Duodenal mucosa (tissue), 2 donors: ENCODE measurements around the gene HLTF.

ENCODE experiments used
- H3K27ac ChIP-seq: one replicate; pipeline ENCODE4 v1.7.0; 2013; ENCODE audit warnings: low read depth, low read length
- H3K27me3 ChIP-seq, 2 donors: one replicate each; pipeline ENCODE4 v1.7.0; 2013; ENCODE audit warnings: low read length in 2 of 2, control low read depth in 1 of 2; ENCODE audit not compliant: insufficient read depth in 2 of 2, control insufficient read depth in 1 of 2
- H3K36me3 ChIP-seq, 2 donors: one replicate each; pipeline ENCODE4 v1.7.0; 2013; ENCODE audit warnings: low read length in 2 of 2, control low read depth in 1 of 2; ENCODE audit not compliant: insufficient read depth in 2 of 2, control insufficient read depth in 1 of 2
- H3K4me1 ChIP-seq, 2 donors: one replicate each; pipeline ENCODE4 v1.7.0; 2013; ENCODE audit warnings: low read length in 2 of 2, control low read depth in 1 of 2; ENCODE audit not compliant: insufficient read depth in 2 of 2, control insufficient read depth in 1 of 2
- H3K4me3 ChIP-seq, 2 donors: one replicate each; pipeline ENCODE4 v1.7.0; 2013; ENCODE audit warnings: low read length in 2 of 2, low read depth in 1 of 2
- H3K9ac ChIP-seq, 2 donors: one replicate each; pipeline ENCODE4 v1.7.0; 2013; ENCODE audit warnings: low read length in 2 of 2, low read depth in 1 of 2
- H3K9me3 ChIP-seq, 2 donors: one replicate each; pipeline ENCODE4 v1.7.0; 2013; ENCODE audit warnings: low read length in 2 of 2, control low read depth in 1 of 2; ENCODE audit not compliant: control insufficient read depth in 1 of 2

HLTF gene

GRCh38 chr3:149058198-149058597 lies 28.1 kb downstream of the HLTF start:
- Histone ChIP-seq H3K4me1 (no peaks in the 10 kb centered on the region), H3K36me3 (peaks cover 0 to 11% of the 10 kb centered on the region in 2 donors)

GRCh38 chr3:149055575-149055974 lies 30.8 kb downstream of the HLTF start:
- no peak overlapping the region for H3K9ac ChIP-seq
- no peaks in the 10 kb centered on the region for H3K9me3 ChIP-seq
- no peak overlapping the region for H3K4me3 ChIP-seq
- no peaks in the 10 kb centered on the region for H3K27me3 ChIP-seq
- H3K4me1 ChIP-seq: no peaks in the 10 kb centered on the region
- peaks cover 0 to 15% of the 10 kb centered on the region in 2 donors for H3K36me3 ChIP-seq
- no peak overlapping the region for H3K27ac ChIP-seq

More at GRCh38 chr3:149058198-149058597, 28.1 kb downstream of the HLTF start:
- Histone ChIP-seq H3K9ac (no peak overlapping the region), H3K27ac (no peak overlapping the region), H3K27me3 (no peaks in the 10 kb centered on the region), H3K4me3 (no peak overlapping the region), H3K9me3 (no peaks in the 10 kb centered on the region)

- Histone ChIP-seq H3K9ac (no peak overlapping the region), H3K36me3 (no peaks in the 10 kb centered on the region), H3K27ac (no peak overlapping the region)
Measured at GRCh38 chr3:149044339-149045083, 41.8 kb downstream of the HLTF start.

GRCh38 chr3:149042789-149043386 lies 43.4 kb downstream of the HLTF start:
- Histone ChIP-seq H3K4me3 (no peak overlapping the region), H3K27me3 (no peaks in the 10 kb centered on the region), H3K9me3 (no peaks in the 10 kb centered on the region), H3K9ac (no peak overlapping the region), H3K36me3 (peaks cover 3 to 5% of the 10 kb centered on the region in 2 donors), H3K4me1 (peaks cover 0 to 11% of the 10 kb centered on the region in 2 donors), H3K27ac (no peak overlapping the region)

More at GRCh38 chr3:149044339-149045083, 41.8 kb downstream of the HLTF start:
- Histone ChIP-seq H3K27me3 (no peaks in the 10 kb centered on the region), H3K4me3 (no peak overlapping the region), H3K9me3 (no peaks in the 10 kb centered on the region), H3K4me1 (peaks cover 0 to 11% of the 10 kb centered on the region in 2 donors)

GRCh38 chr3:149038322-149038721 lies 48.0 kb downstream of the HLTF start:
- peaks cover 0 to 6% of the 10 kb centered on the region in 2 donors for H3K4me1 ChIP-seq
- no peak overlapping the region for H3K9ac ChIP-seq
- H3K27ac ChIP-seq: no peak overlapping the region
- H3K36me3 ChIP-seq: peaks cover 3 to 11% of the 10 kb centered on the region in 2 donors
- H3K4me3 ChIP-seq: no peak overlapping the region
- H3K9me3 ChIP-seq: no peaks in the 10 kb centered on the region
- H3K27me3 ChIP-seq: no peaks in the 10 kb centered on the region

GRCh38 chr3:149037684-149038083 lies 48.6 kb downstream of the HLTF start:
- H3K36me3 ChIP-seq: peaks cover 3 to 11% of the 10 kb centered on the region in 2 donors
- H3K9ac ChIP-seq: no peak overlapping the region
- peaks cover 0 to 4% of the 10 kb centered on the region in 2 donors for H3K4me1 ChIP-seq
- H3K9me3 ChIP-seq: no peaks in the 10 kb centered on the region
- H3K27ac ChIP-seq: no peak overlapping the region
- no peaks in the 10 kb centered on the region for H3K27me3 ChIP-seq
- no peak overlapping the region for H3K4me3 ChIP-seq

GRCh38 chr3:149031096-149031495 lies 55.2 kb downstream of the HLTF start:
- H3K4me1 ChIP-seq: no peaks in the 10 kb centered on the region
- no peak overlapping the region for H3K27ac ChIP-seq
- peaks cover 6 to 22% of the 10 kb centered on the region in 2 donors for H3K36me3 ChIP-seq
- H3K9ac ChIP-seq: no peak overlapping the region
- no peaks in the 10 kb centered on the region for H3K9me3 ChIP-seq
- H3K27me3 ChIP-seq: no peaks in the 10 kb centered on the region
- no peak overlapping the region for H3K4me3 ChIP-seq

GRCh38 chr3:149026718-149027117 lies 59.6 kb downstream of the HLTF start:
- no peaks in the 10 kb centered on the region for H3K27me3 ChIP-seq
- peaks cover 19 to 57% of the 10 kb centered on the region in 2 donors for H3K36me3 ChIP-seq
- H3K9me3 ChIP-seq: peaks cover 0 to 4% of the 10 kb centered on the region in 2 donors
- H3K27ac ChIP-seq: no peak overlapping the region
- H3K4me1 ChIP-seq: no peaks in the 10 kb centered on the region
- H3K4me3 ChIP-seq: no peak overlapping the region
- H3K9ac ChIP-seq: no peak overlapping the region

- H3K9me3 ChIP-seq: peaks cover 0 to 4% of the 10 kb centered on the region in 2 donors
- H3K4me1 ChIP-seq: no peaks in the 10 kb centered on the region
- no peak overlapping the region for H3K27ac ChIP-seq
- no peak overlapping the region for H3K4me3 ChIP-seq
- no peaks in the 10 kb centered on the region for H3K27me3 ChIP-seq
- peaks cover 27 to 73% of the 10 kb centered on the region in 2 donors for H3K36me3 ChIP-seq
- H3K9ac ChIP-seq: no peak overlapping the region
Measured at GRCh38 chr3:149023951-149024350, 62.4 kb downstream of the HLTF start.

- Histone ChIP-seq H3K9ac (no peak overlapping the region), H3K27ac (no peak overlapping the region)
Measured at GRCh38 chr3:149021830-149022229, 64.5 kb downstream of the HLTF start.

More at GRCh38 chr3:149021830-149022229, 64.5 kb downstream of the HLTF start:
- peaks cover 0 to 4% of the 10 kb centered on the region in 2 donors for H3K9me3 ChIP-seq
- peaks cover 0 to under 1% of the 10 kb centered on the region in 2 donors for H3K4me1 ChIP-seq
- peaks cover 27 to 65% of the 10 kb centered on the region in 2 donors for H3K36me3 ChIP-seq
- H3K4me3 ChIP-seq: no peak overlapping the region
- H3K27me3 ChIP-seq: no peaks in the 10 kb centered on the region
